Brain pericyte (primary cell): ENCODE measurements around the gene KCTD8.

Experiments used
- DNase-seq: peaks from one replicate; pipeline ENCODE4 v3.0.0-alpha.2; 2012; ENCODE audit warnings: low read depth, low spot score

KCTD8 gene

DNA sequence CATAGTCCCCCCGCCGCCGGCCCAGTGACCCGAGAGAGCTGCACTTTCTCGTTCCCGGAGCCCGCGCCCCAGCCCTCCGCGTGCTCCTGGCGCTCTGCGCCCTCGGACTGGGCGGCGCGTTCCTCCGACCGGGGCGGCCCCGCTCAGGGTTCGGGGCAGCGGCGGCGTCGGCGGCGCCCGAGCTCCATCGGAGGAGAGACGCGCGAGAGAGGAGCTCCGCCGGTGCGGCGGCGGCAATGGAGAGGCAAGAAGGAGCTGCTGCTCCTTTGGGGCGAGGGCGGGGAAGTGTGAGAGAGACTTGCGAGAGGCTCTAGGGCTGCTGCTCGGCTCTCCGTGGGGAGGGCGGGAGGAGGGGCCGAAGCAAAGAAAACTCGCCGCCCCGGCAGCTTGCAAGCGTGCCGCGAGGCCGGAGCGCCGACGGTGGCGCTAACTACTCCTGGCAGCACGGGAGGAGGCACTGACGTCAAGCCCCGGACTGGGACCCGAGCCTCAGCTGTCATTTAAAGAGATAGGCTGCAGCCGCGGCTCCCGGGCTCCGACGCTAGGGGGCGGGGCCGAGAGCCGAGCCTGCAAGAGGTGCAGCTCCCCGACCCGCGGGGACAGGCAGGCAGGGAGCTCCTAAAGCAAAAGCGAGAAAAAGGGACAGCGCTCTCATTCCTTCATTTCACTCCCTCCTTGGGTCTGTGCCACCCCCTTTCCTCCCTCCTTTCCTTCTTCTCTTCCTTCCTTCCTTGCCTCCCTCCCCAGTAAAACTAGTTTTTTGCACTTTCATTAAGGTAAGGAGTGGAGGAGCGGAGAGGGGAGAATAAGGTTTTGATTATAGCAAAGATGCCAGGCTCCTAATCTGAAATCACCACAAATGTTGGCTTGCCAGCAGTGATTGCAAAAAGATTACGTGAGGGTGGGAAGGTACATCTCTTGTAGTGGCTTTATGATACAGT lies at the start of gene KCTD8:
KCTD8 (minus strand) TSS at position 289 of the 941 bp plus-strand sequence.
- DNase-seq: peak; percentile 82

DNA sequence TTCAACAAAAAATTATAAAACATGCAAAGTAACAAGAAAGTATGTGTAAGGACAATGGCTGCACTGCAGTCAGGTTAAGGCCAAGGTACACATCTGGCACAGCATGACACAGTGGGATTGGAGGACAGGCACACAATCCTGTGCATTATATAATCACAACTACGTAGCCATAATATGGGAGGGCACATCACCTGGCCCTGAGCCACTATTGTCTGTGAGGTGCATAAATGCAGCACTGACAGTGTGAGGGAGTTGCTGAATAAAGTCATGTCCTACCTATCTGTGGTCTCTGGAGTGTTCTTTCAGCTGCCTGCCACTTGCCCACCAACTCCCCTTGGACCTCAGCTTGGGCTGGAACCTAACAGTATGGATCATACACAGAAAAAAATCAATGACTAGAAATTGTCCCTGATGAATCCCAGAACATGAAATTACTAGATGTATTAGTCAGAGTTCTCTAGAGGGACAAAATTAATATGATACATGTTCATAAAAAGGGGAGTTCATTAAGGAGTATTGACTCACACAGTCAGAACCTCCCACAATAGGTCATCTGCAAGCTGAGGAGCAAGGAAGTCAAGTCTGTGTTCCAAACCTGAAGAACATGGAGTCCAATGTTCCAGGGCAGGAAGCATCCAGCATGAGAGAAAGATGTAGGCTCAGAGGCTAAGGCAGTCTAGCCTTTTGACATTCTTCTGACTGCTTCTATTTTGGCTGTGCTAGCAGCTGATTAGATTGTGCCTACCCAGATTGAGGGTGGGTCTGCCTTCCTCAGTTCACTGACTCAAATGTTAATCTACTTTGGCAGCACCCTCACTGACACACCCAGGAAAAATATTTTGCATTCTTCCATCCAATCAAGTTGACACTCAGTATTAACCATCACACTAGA lies 46.4 kb upstream of the KCTD8 start:
- DNase-seq: no peak

DNA sequence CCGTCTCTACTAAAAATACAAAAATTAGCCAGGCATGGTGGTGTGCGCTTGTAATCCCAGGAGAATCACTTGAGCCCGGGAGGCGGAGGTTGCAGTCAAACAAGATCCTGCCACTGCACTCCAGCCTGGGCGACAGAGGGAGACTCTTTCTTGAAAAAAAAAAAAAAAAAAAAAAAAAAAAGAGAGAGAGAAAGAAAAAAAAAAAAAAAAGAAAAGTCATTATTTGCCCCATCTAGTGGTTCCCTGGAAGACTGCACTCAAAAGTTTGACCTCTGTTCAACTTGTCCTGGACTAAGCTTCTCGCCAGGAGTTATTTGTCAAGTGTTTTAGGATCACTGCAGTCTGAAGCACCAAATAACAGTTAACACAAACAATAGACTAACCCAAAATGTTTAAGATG lies 45.3 kb upstream of the KCTD8 start:
- DNase-seq: no peak

DNA sequence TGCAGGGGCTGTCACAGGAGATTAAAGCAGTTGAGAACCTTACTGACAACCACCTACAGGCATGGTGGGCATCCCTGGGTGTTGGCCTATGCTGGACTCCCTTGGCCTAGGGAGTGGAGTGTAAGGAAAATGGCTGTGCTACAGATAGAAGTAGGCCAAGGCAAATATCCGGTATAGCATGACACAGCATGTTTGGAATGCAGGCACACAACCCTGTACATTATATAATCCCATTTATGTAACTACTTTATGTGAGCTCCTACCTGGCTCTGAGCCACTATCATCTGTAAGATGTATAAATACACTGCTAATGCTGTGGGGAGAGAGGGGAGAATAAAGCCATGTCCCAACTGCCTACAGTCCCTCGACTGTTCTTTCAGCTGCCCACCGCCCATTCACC lies 38.7 kb upstream of the KCTD8 start:
- no peak for DNase-seq

DNA sequence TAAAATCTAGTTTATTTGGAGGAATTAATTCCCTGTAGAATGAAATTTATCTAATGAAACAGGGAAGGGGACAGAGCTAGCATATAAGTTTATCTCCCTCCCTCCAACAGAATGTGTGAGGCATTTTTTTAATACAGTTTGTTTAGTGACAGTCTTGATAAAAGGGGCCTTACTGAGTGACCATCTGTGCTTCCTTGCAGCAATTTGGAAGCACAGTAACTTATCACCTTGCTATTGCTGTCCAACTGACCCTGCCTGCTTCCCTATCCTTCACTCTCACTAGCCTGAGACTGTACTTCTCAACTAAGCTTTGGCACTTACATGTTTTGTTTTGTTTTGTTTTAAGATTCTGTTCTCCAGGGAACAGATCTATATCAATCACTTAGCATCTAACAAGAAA lies 31.1 kb upstream of the KCTD8 start:
- no peak for DNase-seq

DNA sequence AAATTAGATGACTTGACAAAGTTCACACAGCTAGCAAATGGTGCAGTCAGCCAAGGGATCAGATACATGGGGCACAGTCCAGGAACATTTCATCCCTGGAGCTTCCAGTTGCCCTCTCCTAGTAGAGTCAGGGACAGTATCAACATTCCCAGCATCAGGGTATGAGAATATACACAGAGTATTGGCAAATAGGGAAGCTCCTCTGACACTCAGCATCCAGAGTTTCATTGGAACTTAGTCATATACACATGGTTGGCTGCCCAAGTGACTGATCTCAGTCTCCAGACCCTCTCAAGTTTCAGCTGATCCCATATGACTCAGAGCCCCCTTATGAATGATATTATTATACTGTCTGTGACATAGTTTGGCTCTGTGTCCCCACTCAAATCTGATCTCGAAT lies 13.7 kb upstream of the KCTD8 start:
- DNase-seq: no peak

DNA sequence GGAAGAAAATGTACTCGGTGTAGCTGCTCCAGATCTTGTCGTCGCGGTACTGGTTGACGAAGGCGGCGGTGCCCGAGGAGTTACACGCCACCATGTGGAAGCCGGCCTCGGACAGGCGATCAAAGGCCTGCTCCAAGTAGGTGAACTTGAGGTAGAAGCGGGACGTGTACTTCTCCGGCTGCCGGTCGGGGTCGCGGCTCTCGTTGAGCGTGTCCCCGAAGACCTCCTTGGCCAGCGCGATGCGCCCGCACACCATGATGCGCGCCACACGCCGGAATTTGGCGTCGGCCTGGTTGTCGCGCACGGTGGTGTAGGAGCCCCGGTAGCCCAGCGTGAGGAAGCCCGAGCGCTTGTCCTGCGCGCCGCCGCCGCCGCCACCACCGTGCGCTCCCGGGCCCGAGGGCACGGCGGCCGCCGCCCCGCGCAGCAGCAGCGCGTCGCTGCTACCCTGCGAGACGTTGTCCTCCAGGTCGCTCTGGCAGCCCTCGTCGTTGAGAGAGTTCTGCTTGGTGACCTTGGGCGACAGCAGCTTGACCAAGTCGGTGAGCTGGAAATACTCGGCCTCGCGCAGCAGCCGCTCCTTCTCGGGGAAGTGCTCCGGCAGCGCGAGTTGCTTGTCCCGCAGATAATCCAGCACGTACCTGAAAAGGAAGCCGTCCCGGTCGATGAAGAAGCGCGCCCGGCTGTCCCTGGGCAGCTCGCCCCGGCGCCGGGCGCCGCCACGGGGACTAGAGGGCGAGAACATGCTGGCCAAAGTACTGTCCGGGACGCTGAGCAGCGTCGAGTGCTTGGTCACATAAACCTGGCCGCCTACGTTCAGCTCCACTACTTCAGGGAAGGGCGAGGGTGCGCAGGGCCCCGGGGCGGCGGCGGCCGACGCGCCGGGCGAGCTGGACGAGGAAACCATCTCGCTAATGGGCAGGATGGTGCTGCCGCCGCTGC lies 775 bp downstream of the KCTD8 start:
- peak; percentile 30 for DNase-seq

DNA sequence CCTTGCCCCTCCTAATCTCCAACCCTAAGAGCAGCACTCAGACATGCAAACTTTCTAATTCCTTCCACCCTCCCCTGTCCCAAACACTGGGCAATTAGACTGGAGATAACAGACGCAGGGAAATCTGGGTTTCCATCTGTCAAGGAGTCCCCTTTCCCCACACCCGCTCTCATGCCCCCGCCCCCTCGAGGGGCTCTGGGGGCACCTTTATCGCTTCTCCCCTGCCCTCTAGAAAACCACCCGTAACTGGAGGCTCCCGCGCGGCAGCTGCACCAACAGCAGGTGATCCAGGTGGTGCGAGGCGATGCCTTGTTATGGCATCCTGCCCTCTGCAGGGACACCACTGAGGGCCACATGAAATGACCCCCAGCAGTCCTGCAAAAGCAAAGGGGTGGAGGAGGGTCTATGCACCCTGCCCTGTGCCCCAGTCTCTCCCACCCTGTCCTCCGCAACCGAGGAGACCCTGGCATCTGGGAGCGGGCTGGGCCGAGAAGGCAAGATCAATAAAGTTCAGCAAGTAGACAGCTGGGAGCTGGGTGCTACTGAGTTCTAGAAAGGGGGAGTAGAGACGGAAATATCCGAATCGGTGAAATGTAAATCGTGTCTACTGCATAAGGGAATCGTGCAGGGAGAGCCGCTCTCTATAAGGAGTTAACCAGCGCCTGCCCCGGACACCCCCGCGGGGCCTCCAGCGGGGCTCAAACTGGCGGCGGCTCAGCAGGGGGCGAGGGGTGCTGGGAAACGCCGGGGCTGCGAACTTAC lies 1.6 kb downstream of the KCTD8 start:
- no peak for DNase-seq

DNA sequence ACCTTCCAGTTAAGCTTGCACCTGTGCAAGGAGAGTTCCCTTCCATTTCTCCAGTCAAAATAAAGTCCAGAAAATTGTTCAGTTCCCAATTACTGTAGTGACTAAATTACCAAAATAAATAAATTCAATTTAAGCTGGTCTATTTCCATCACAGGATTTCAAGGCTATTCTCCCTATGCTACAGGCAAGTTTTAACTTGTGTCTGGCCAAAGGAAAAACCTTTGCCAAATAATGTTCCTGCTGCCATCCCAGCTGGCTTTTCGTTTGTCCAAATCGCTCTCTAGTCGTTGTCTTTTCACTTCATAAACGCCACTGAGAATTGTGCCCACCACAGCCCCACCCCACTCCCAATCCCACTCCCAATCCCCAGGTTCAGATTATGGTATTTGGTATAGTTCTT lies 2.4 kb downstream of the KCTD8 start:
- DNase-seq: no peak

DNA sequence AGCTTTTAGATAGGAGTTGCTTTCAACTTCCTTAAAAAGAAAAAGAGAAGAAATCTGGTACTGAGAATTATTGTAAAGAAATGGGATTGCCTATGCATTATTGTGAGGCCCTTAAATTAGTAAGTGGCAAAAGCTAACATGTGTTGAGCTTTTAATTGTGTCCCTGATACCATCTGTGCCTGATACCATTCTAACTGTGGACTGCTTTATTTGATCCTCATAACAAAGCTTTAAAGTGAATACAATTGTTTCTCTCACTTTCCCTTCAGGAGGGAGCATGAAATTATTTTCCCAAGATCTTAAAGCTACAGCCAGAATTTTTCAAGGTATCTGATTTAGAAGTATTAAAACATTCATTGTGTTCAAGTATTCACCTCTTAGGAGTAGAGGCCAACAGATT lies 9.9 kb downstream of the KCTD8 start:
- no peak for DNase-seq

DNA sequence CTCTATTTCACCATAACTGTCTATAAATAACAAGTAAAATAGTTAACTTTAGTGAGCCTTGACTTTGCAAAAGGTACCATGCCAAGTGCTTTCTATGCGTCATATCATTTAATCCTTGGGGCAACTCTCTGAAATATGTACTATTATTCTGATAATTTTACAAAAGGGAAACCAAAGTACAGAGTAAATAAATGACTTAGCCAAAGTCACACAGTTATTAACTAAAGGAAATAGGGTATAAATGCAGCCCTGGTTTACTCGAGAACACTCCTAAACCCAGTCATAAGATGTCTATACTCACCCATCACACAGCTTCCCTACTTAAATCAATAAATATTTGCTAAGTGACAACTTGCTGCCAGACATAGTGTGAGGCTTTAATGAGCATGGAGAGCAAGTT lies 14.4 kb downstream of the KCTD8 start:
- DNase-seq: no peak

DNA sequence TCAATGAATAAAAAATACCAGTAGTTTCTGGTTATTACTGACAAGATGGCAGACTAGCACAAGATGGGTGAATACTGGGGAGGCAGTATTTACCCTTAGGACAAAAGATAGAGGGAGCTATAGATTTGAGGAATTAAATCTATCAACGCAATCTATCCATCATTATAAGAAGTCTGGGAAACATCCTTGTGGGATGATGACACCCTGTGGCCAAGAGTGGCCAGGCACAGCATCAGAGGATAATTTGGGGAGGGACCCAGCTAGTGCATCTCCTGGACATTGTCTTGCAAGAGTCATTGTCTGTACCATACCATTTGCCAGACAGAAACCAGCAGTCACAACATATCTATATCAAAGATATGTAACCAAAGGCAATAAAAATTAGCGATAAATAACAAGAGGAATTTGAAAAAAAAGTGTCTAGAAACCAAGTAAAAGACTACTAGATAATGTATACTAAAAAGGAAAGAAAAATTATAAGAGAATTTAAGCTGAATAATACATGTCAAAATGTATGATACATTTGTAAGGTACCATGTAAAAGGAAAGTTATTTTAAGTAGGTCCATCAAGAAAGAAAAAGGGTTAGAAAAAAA lies 22.9 kb downstream of the KCTD8 start:
- peak; percentile 27 for DNase-seq

DNA sequence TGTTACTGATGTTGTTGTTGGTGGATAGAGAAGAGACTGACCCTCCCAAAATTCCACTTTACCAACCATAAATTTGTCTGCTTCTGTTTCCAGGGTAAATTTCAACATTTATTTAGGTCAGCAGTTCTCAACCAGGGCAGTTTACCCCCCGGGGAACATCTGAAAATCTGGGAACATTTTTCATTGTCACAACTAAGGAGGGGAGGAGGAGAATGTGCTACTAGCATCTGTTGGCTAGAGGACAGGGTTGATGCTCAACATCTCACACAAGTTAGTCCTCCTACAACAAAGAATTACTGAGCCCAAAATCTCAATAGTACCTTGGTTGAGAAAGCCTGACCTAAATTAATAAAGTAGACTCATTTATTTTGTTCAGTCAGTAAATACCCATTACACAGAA lies 25.7 kb downstream of the KCTD8 start:
- DNase-seq: no peak

DNA sequence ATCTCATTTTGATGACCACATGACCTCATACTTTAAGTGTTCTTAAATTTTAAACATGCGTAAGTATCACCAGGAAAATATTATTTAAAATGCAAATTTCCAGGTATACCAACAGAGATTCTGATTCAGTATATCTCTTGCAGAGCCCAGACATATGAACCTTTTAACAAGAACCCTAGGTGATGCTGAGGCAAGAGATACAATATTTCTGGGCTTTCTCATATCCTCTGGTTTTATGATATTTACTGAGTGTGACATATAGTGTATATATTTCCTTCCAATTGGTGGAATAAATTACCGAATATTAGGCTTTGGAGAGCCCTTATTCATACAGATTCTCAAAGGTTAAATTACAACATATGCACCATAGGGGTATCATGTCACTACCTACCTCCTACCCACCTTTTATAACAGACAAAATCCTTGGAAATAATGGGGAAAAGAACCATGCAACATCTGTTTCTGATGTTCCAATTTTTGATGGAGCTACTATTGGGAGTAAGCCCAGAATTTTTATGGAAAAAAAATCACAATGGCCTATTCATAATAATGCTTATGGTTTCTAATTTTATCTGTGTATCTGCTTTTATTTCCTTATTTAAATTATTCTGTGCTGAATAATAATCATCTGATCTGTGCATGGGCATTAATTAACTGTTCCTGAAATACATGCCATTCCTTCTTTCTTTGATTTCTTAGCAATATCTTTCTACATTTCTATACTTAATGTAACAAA lies 27.1 kb downstream of the KCTD8 start:
- DNase-seq: no peak

DNA sequence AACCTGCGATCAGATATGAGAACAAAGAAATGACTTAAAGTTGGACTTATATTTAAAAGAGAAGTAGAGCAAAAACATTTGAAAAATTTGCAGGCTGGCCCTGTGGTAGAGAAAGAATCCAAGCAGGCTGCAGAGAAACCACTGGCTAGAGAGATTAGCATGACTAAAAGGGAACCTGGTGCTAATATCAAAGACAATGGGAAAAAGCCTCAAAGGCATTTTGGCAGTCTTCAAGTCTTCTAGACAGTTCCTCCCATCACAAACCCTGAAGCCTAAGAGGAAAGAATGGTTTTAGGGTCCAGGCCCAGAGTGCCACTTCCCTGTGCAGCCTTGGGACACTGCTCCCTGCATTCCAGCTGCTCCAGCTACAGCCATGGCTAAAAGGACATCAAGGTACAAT lies 33.4 kb downstream of the KCTD8 start:
- no peak for DNase-seq

DNA sequence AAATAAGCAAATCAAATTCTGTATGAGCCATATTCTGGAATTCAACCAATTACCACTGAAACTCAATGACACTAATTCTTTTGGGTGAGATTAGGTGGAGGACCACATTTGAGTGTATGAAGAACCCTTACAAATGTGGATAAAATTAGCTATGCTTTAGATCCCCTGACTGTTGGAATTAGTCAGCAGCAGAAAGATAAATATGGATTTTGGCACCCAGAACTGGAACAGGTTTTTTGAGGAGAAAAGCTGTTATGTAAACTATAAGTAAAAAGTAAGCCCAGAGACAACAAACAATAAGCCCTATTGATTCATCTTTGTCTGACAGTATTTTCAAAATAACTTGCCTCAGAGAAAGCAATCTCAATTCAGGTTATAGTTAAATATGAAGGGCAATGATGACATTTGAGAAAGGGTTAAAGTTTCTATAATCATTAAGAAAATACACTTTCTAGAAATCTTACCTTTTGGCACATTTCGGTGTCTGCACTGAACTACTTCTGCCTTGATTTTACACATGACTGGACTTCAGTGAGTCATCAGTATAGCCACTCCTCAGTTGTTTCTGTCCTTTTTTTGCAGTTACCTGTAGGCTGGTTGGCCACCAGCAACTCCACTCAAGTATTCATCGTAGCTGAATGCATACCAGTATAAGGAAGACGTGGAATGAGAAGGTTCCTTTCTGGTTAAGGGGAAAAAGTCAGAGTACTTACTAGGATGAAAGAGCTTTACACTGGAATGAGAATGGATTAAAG lies 80.0 kb downstream of the KCTD8 start:
- DNase-seq: no peak

DNA sequence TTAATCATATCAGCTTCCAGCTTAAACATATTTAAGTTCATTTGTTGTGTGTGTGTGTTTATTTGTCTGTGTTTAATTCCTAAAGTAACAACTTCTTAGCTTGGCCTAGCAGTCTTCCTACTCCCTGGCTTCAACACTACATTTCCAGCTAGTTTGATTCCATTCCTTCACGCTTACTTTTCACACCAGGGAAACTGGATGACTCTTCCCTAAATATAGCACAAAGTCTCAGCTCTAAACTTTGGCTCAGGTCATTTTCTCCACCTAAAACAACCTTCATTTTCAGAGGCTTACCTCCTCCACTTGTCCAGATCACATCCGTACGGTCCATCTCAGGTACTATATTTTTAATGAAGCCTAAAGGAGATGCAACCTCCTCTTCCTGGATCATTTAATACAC lies 94.4 kb downstream of the KCTD8 start:
- no peak for DNase-seq

DNA sequence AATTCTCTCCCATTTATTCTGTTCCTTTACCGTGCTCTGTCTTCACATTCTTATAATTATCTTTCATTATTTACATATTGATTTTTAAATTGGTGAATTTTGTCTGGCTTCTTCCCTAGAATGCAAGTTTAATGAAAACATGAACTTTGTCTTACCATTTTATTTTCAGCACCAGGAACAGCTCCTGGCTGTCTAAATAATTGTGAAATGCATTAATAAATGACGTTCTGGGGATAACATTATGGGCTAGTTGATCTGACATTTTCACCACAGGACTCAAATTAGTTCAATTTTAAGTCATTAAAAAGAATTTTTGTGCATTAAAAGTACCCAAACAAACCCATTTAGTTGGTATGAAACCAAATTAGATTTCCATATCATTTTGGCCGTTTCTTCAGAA lies 97.5 kb downstream of the KCTD8 start:
- no peak for DNase-seq

DNA sequence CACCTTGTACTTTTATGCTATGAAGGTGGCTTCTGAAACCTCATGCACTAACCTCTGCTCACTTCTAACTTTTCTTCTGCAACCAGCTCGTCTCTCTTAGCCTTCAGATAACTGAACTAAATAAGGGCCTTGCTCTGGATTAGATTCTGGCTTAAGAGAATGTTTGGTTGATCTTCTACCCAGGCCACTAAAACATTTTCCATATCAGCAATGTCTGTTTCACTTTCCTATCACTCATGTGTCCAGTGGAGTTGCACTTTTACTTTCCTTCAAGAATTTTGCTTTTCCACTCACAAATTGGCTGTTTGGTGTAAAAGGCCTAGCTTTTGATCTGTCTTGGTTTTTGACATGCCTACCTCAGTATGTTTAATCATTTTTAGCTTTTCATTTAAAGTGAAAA lies 105.8 kb downstream of the KCTD8 start:
- DNase-seq: no peak
